GM19468 (cell line): ENCODE measurements around the gene CENPN.
A peak's percentile ranks its signal among the peaks of the same experiment; 100 is the strongest.

Experiments used
- ATAC-seq: cut with Tn5 transposase; IDR thresholded peaks from one replicate; pipeline ENCODE4 v1.9.1; 2021; ENCODE audit warnings: mild to moderate bottlenecking, moderate library complexity, moderate number of reproducible peaks; ENCODE audit not compliant: unreplicated experiment; ENCODE audit errors: extremely low read depth

The CENPN gene

DNA sequence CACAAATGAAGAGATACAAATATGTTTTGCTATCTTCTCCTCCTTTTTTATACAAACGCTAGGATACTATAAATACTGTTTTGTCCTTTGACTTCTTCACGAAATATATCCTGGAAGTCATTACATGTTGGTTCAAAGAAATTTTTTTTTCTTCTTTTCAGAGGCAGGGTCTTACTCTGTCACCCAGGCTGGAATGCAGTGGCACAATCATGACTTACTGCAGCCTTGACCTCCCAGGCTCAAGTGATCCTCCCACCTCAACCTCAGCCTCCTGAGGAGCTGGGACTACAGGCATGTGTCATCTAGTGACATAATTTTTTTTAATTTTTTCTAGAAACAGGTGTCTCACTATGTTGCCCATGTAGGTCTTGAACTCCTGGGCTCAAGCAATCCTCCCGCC lies 16.4 kb upstream of the CENPN start:
- no peak for ATAC-seq

DNA sequence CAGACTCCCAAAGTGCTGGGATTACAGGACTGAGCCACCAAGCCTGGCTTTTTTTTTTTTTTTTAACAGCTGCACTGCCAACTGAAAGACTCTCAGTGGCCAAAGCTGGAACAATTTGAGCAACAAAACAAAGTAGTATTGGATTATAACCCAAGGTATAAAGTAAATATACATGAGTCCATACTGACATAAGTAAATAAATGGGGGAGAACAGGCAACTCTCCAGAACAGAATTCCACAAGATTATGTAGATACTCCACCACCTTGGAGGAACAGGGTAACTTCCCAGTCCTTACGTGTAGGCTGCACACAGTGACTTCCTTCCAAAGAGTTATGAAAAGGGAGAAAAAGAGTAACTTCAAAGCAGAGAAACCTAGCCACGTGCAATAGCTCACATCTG lies 16.0 kb upstream of the CENPN start:
- ATAC-seq: no peak

DNA sequence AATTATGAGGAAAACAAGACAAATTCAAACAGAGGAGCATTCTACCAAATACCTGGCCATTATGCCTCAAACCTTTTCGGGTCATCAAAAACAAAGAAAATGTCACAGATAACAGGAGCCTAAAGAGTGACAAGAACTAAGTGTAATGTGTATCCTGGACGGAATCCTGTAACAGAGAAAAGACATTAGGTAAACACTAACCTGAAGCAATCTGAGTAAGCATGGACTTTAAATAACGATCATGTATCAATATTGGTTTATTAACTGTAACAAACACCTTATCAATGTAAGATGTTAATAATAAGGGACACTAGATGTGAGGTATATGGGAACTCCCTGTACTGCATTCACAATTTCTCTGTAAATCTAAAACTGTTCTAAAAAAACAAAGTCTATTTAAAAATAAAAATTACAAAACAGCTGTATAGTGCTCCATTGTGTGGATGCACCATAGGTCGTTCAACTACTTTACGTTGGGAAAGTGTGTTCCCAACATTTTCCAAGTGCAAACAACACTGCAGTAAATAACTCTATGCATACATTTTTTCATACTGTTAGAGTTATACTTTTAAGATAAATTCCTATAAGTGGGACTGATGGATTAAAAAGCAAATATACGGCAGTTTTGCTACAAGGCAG lies 15.1 kb upstream of the CENPN start:
- no peak for ATAC-seq

DNA sequence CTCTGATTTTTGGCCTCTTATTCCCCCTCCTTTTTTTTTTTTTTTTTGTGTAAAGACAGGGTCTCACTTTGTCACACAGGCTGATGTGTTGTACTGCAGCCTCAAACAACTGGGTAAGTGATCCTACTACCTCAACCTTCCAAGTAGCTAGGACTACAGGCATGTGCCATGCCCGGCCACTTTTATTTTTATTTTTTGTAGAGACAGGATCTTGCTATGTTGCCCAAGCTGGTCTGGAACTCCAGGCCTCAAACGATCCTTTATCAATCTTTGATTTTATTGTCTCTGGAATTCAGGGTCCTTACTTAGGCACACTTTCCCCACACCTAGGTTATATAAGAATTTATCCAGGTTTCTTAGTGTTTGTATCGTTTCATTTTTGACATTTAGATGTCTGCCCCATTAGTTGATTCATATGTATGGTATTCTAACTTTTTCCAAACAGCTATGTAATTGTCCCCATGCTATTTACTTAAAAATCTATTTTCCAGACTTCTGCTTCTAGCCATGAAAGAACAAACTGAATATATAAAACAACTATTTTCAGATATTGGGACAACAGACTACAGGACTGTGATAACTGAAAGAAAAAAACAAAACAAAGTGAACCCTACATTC lies 14.2 kb upstream of the CENPN start:
- ATAC-seq: no peak

DNA sequence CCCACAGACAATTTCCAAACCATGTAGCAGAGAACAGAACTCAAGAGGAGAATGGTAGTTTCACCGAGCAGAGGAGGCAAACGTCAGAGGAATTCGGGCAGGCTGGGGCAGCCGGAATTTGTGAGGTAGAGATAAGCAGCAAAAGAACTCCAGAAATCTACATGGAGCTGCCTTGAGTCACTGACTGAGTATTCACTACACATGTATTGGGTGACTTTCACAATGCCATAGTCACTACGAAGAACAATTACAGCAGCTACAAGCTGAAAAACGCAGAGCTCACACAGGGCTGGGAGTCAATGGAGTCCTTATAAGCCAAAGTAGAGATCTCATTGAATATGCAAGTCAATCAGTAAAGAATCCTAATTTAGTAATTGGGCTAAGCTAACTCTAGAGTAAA lies 13.7 kb upstream of the CENPN start:
- no peak for ATAC-seq

DNA sequence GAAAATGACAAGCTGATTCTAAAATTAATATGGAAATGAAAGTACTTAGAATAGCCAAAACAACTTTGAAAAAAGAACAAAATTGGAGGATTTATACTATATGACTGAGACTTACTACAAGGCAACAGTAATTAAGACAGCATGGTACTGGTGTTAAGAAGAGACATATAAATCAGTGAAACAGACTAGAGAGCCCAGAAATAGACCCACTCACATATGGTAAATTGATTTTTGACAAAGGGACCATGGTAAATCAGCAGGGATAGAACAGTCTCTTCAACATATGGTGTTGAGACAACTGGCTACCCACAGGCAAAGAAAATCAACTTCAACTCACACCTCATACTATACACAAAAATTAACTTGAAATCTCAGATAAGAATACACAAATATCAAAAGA lies 13.2 kb upstream of the CENPN start:
- ATAC-seq: no peak

DNA sequence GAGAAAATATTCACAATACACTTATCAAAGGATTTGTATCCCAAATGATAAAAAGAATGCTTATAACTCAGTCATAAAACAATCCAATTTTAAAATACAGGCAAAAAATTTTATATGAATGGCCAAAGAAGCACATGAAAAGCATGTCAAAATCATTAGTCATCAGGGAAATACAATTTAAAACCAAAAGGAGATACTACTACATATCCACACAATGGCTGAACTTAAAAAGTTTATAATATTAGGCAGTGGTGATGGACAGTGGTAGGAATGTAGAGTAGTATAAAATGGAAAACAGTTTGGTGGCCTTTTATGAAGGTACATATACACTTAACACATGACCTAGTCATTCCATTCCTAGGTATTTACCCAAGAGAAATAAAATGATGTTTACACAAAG lies 12.6 kb upstream of the CENPN start:
- no peak for ATAC-seq

DNA sequence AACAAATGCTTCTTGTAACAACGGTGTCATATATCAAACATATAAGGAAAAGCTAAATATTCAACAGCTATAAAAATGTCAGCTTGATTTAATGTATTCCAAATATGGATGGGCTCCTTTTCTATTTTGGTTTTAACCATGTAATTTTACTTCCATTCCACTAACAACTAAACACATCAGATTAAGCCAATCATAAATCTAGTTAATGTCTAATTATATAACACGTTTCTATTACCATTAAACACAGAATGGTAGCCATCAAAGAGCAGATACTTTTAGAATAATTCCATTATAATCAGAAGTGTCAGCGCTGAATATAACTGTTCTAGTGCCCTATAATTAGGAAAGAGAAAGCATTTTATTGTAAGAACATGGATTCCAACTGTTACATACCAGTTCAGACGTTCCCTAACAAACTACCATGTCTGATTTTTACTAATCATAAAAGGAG lies 10.3 kb upstream of the CENPN start:
- peak; percentile 3 for ATAC-seq

DNA sequence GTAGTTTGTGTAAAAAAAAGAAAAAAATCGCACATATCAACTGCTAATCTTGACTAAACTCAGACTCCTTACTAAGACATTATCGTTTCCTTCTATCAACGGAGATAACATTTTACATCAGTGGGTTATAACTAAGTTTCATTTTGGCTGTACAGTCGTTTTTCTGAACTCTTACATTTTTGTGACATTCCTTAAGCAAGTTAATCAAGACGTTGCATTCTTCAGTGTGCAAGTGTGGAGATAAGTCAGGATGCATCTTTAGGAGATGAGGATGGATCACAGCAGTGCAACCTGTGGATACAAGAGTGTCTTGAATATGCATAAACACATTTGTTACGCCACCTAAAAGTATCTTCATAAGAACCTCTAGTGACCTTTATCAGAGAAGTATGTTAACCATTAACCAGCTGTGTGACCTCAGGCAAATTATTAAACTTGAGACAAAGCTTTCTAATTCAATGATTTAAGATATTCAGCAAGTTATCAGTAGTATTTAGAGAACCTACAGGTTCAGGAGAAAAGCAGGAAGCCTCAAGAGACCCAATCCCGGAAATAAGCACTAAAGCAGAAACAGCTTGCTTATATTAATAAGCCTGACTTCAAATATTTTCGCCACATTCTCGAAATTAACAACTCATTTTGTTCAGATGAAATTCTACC lies 9.7 kb upstream of the CENPN start:
- ATAC-seq: peak; percentile 48

DNA sequence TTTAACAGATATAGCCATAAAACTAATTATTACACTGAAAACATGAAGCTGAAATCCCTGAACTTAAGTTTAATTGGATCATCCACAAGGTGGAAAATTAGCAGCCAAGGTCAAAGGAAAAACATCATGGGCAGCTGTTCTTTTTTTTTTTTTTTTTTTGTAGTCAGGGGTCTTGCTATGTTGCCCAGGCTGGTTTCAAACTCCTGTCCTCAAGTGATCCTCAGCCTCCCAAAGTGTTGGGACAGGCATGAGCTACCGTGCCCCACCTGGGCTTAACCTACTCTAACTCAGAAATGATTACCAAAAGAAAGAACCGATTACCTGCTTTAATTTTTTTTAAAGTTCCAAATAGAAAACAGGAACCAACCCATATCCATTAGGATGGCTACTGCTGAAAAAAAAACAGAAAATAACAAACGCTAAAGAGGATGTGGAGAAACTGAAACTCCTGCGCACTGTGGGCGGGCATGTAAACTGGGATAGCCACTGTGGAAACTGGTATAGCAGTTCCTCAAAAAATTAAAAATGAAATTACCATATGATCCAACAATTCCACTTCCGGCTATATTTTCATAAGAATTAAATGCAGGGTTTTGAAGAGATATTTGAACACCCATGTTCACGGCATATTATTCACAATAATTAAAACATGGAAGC lies 8.9 kb upstream of the CENPN start:
- no peak for ATAC-seq

DNA sequence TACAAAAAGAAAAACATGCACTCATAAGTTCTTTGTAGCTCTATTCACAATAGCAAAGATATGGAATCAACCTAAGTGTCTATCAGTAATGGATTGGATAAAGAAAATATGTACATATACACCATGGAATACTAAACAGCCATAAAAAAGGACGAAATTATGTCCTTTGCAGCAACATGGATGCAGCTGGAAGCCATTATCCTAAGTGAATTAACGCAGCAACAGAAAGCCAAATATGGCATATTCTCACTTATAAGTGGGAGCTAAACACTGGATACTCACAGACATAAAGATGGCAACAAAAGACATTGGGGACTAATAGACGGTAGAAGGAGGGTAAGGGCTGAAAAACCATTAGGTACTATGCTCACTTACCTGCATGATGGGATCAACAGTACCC lies 6.1 kb upstream of the CENPN start:
- no peak for ATAC-seq

DNA sequence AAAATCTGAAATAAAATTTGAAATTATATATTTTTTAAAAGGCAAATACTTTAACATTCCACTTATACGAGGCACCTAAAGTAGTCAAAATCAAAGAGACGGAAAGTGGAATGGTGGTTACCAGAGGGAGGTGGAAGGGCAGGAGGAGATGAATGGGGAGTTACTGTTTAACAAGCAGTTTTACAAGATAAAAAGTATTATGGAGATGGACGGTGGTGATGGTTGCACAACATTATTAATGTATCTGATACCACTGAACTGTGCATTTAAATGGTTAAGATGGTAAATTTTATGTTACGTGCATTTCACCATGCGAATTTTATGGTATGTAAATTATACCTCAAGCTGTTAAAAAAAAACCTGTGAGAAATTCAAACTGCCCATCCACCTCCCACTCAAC lies 5.7 kb upstream of the CENPN start:
- ATAC-seq: no peak

DNA sequence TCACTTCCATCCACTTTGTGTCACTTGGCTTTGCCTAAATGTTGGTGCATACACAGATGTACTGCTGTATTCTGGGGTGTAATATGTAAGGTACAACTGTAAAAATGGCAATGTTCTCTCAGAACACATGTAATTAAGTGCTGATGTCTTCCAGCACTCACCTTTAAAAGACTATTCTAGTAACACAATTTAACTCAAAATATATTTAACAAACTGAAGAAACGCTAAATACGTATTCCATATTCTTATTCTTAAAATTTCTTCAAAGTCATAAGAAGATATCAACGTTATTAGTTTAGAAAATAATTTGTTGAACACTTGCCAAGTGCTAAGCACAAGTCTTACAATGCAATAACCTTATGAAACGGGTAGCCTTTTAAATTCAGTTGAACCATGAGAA lies 4.0 kb upstream of the CENPN start:
- no peak for ATAC-seq

DNA sequence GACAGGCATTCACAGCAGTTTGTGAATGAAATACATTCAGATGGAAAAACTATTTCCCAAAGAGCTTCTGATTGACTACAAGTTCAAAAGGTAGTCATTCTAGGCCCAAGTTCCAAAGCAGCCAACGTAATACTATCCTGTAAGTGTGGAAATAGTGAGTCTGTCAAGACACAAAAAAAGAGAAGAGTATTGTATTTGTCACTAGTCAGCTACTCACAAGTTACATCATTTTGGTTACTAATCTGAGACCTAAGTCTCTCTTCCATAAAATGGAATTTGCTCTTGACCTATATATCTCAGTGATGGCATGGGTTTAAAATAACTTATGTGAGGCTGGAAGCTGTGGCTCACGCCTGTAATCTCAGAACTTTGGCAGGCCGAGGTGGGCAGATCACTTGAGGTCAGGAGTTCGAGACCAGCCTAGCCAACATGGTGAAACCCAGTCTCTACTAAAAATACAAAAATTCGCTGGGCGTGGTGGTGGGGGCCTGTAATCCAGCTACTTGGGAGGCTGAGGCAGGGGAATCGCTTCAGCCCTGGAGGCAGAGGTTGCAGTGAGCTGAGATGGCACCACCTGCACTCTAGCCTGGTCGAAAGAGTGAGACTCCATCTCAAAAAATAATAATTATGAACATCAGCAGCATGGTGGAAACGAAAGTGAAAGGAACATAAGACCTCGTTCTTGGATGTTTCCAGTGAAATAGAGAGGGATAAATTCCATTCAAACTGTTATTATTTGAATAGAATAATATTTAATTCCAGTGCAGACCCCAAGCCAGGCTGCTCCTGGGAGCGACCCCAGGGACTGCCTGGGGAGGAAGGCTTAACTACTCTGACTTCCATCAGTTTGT lies 3.2 kb upstream of the CENPN start:
- ATAC-seq: no peak

DNA sequence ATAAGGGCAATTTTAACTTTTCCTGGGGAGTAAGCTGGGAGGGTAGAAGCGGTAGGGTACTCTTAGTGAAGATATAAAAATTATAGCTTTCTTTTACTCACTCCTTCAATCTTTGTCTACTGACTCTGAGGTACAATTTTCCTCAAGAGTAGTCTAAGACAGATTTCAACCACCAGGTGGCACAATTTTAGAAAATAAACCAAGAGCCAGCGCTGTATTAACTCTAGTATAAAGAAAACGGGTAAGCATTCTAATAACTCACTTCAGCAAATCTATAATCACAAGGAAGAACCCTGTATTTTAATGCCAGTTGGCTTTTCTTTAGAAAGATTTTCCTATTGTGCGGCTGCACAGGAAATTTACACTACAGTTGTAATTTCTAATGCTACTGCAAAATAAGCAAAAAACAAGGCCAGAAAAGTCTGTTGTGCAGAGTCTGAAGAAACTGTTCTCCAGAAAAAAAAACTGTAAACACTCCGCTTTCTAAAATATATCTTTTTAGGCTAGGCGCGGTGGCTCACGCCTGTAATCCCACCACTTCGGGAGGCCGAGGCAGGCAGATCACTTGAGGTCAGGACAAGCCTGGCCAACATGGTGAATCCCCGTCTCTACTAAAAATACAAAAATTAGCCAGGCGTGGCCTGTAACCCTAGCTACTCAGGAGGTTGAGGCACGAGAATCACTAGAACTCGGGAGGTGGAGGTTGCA lies 2.2 kb upstream of the CENPN start:
- no peak for ATAC-seq

DNA sequence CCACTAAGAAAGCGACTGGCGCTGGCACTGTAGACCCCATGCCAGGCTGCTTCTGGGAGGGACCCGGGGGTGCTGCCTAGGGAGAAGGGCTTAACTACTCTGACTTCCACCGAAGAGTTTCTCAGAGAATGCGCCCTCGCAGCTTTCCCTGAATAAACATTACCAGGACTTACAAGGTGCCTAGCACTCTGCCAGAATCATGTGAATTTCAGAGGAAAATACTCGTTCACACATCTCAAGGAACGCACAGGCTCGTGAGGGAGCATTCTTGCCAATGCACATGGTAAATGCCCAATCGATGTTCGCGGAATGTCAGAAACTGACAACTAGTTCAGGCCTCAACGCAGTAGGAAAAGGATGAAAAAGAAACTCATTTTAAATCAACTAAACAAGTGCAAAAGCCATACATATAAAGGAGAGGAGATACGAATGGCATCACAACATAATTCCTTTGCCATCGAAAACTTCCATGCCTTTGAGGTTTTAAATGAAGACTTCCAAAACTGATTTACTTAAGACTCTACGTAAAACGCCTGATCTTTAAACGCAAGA lies 1.3 kb upstream of the CENPN start:
- ATAC-seq: no peak

DNA sequence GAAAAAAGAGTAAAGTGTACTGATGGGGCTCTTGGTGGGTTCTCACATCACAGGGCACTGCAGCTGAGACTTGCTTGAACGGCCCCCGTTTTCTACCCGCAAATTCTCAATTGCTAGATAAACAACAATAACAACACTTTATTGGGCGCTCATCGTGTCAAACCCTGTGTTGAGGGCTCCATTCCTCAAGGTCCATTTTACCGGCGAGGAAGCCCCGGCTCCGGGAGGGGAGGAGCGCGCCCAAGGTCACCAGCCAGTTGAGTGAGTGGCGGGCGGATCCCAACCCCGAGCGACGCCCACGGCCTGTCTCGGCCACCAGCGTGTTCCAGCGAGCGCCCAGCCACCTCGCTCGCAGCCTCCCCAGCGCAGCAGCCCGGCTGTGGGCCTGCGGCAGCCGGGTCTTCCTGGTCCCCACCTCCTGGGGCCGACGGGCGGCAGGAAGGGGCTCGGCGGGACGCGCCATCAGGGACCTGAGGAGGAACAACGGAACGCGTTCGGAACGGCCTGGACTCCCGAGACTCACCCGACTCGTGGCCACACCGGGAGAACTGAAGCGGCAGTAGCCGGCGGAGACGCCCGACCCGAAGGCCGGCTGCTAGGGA lies 702 bp upstream of the CENPN start:
- ATAC-seq: no peak

DNA sequence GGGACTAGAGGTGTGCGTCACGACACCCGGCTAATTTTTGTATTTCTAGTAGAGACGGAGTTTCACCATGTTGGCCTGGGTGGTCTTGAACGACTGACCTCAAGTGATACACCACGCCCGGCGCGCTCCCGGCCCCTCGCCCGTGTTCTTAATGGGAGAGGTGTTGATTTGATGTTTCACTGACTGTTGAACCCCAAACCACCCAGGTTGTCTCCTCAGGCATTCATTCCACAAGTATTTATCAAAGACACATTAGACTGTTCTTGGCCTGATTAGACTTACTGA lies 1.4 kb downstream of the CENPN start:
- no peak for ATAC-seq

DNA sequence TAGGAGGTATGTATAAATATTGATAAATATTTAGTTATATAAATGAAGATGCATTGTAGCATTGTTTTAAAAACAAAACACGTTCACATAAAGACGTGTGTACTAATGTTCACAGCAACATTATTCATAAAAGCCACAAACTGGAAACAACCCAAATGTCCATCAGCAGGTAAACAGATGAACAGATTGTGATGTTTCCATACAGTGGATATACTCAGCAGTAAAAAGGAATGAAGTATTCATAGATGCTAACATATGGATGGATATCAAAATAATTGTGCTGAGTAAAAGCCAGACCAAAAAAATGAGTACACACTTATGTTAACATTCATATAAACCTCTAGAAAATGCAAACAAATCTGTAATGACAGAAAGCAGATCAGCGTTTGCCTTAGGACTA lies 6.0 kb downstream of the CENPN start:
- ATAC-seq: no peak
